ENCODE results near the gene OPA3.
"Not testable (repeated sequence)": the region's sequence is repeated elsewhere in the genome, so short reads cannot be mapped to it uniquely, and the experiment has no call there.

OPA3 gene

DNA sequence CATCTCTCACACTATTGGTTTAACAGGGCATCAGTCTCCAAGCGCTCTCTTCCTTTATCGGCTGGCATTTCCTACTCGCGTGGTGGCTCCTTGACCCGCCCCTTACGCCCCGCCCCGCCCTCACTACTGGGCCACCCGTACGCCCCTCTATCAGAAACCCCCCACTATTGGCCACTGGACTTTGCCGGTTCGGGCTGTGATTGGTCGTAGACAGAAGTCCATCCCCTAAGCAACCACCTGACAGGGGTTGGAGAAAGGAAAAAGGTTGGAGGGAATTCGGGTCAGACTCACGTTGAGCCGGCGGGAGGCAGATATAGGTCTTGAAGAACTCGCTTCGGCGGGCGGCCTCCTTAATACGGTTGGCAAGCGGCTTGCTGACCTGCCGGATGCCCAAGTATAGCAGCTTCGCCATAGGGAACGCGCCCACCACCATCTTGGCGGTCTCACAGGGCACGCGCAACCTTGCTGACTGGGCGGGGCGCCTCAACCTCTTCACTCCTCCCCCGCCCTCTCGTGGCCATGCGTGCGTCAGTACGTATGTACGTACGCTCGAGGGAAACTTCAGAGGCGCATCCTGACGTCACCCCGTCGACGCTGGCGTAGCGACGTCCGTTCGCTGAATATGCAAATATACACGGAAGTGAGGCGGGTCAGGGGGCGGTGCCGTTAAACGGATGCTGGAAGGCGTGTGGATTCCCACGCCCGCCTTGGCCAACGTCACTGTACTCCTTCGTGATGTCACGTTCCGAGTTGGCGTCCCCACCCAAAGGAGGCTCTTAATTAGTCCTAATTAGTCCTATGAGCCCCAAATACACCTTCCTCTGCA lies at the start of gene OPA3:
TSS of gene OPA3 (minus strand) at position 471 of the 826 bp plus-strand sequence. CDS start at position 433, 38 bp downstream.
- peak; percentile 99 for FAIRE-seq

GRCh38 chr19:45632468-45633196 lies 48.0 kb upstream of the OPA3 start:
- FAIRE-seq, result peak; percentile 93

DNA sequence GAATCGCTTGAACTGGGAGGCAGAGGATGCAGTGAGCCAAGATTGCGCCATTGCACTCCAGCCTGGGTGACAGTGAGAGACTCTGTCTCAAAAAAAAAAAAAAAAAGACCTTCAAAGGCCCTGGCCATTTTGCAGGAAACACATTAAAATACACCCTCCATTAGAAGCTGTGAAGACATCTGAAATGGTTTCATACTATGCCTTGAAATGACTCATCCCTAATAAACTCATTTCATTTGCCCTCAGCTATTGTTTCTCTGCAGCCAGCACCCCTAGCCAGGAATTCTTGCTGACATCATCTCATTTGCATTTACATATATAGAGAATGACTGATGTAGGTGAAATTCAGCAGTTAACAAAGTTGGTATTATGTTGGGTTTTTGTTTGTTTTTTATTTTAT lies 45.9 kb upstream of the OPA3 start:
- FAIRE-seq, result no peak

GRCh38 chr19:45629704-45630103 lies 45.1 kb upstream of the OPA3 start:
- no peak for FAIRE-seq

GRCh38 chr19:45628219-45628618 lies 43.6 kb upstream of the OPA3 start:
- not testable (repeated sequence) for FAIRE-seq

DNA sequence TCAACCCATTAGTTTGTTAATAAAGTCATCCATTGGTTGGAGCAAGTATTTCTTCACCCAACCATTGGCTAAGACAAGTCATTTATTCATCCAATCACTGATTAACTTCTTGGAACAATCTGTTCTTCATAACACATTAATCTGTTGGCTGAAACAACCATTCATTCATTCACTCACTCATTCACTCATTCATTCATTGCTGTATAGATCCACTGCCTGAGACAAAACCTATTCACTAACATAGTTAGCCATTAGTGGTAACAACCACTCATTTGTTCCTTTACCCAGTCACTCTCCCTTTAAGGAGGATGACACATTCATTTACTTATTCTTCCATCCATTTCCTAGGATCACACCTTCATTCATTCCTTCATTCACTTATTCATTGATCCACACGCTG lies 39.4 kb upstream of the OPA3 start:
- FAIRE-seq, result no peak

GRCh38 chr19:45621976-45622503 lies 37.4 kb upstream of the OPA3 start:
- no peak for FAIRE-seq

- no peak for FAIRE-seq
Measured at GRCh38 chr19:45621389-45621788, 36.8 kb upstream of the OPA3 start.

DNA sequence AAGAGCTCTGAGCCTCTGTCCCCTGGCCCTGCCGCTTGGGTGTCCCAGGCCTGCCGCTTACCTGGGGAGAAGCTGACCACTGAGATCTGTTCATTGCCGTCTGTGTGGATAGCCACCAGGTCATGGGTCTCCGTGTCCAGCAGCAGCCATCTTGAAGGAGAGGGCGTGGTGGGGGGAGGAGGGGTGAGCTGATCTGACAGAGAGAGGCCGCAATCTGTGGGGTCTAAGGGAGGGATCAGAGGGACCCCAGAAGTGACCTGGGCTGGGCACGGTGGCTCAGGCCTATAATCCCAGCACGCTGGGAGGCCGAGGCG lies 32.1 kb upstream of the OPA3 start:
- no peak for FAIRE-seq

DNA sequence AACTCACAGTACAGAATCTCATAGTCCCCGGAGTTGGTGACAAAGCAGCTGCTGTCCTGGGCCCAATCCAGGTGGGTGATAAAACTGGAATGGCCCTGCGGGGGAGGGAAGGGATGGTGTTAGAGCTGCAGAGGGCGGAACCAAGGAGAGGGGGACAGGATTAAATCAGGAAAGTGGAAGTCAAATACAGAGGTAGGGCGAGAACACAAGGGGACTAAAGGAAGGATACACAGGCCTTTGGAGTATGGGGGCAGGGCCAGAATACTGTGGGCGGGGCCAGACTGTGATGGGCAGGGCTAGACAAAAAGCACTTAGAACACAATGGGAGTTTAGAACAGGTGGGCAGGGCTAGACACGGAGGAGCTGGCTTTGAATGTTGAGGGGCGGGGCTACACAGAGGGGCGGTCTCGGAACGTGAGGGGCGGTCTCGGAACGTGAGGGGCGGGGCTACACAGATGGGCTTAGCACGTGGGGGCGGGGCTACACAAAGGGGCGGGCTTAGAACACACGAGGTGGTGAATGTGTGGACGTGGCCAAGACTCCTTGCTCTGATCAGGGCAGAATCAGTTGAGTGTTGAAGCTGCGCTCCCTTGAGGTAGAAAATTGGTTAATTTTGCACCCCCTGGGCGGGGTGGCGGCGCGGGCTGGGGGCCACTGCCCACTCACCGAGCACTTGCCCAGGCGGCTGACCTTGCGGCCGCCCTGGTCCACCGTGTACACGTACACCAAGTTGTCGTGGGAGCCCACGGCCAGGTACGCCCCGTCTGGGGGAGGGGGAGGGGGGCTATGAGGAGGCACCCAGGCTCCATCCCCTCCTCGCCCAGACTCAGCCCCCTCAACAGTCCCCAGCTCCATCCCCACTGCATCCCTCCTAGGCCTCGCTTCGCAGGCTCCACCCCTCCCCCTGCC lies 31.4 kb upstream of the OPA3 start:
- FAIRE-seq, result peak; percentile 97

GRCh38 chr19:45615056-45615455 lies 30.5 kb upstream of the OPA3 start:
- FAIRE-seq, result not testable (repeated sequence)

DNA sequence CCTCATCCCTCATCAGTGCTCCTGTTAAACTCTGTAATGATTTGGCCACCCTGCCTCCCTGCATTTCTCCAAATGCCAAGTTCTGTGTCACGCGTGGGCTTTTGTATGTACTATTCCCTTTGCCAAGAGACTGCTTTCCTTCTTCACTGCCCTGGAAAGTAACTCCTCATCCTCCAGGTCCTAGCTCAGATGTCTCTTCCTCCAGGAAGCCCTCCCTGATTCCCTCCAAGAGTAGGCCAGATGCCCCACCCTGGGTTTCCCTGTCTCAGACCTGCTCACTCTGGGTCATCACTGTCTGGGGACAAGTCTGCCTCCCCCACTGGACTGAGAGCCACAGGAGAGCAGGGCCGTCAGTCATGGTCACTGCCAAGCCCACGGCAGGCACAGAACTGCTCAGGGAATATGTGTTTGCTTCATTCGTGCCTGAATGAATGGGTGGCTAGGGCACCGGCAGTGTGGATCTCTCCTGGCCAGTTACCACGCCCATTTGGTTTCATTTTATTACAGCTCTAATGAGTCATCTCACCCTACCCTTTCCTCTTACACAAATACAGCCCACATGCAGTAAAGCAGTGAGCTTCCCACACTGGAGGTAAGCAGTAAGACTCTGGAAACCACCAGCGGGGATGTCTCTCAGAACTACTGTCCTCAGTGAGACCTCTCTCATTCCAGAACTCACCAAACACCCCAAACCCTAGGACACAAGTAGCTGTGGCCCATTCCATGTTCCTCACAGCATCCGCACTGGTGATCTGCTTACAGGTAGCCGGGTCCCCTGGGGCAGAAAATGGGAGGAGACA lies 29.5 kb upstream of the OPA3 start:
- no peak for FAIRE-seq

- FAIRE-seq, result no peak
Measured at GRCh38 chr19:45608948-45609347, 24.3 kb upstream of the OPA3 start.

- no peak for FAIRE-seq
Measured at GRCh38 chr19:45607071-45608029, 22.7 kb upstream of the OPA3 start.

- no peak for FAIRE-seq
Measured at GRCh38 chr19:45601524-45602374, 17.1 kb upstream of the OPA3 start, which contains the start of gene GPR4. GPR4 (minus strand) TSS chr19:45602212; CDS start chr19:45591866, 10,346 bp downstream.

DNA sequence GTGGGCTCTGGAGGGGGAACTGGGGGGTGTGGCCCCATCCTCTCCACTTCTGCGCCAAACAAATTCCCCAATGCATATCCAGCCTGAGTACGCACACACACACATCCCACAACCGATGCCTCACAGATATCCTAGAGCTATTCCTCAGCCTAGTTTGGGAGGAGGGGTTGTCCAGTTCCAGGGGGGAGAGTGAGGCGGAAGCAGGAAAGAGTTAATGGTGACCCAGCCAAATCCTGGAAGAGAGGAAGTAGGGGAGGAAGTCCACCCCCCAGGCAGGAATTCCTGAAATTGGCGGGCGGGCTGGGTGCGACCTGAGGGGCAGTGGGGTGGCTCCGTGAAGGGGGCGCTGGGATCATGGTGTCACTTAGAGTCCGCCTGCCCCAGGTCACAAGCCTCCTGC lies 16.5 kb upstream of the OPA3 start:
- no peak for FAIRE-seq

DNA sequence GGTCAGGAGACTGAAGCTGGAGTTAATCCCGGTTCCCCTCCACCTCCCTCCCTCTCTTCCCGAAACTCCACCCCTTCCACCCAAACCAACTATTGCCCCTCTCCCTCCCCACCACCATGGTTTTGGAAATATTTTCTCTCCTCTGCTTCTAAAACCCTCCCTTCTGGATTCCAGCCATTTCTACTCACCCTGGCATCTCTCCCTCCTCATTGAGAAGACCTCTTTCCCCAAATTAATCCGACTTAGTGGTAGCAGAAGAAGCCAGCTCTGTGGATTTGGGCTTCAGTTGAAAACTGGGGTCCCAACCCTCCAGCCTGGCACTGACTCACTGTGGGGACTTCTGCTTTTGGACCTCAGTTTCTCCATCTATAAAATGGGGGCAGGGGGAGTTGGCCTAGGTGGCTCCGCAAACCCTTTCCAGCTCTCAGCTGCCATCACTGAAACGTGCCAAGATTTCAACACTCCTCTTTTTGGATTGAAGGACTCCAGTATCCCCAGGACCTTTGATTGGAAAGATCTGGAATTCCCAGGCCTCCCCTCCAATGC lies 15.8 kb upstream of the OPA3 start:
- FAIRE-seq, result no peak

DNA sequence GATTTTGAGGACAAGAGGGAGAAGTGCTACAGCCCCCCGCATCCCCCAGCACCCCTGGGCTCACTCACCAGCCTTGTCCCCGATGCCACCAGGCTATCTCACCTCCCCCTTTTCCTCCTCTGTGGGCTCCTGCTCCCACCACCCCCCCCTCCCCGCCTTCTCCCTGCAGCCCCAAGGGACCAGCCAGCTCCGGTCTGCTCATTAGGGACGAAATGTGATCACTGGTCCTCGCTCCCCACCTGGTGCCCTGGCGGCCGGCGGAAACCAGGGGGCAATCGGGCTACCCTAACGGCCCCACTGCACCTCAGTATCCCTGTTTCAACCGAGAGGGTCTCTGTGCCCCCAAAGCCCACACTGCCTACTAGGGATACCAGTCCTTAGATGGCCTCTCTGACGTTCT lies 14.7 kb upstream of the OPA3 start:
- no peak for FAIRE-seq

DNA sequence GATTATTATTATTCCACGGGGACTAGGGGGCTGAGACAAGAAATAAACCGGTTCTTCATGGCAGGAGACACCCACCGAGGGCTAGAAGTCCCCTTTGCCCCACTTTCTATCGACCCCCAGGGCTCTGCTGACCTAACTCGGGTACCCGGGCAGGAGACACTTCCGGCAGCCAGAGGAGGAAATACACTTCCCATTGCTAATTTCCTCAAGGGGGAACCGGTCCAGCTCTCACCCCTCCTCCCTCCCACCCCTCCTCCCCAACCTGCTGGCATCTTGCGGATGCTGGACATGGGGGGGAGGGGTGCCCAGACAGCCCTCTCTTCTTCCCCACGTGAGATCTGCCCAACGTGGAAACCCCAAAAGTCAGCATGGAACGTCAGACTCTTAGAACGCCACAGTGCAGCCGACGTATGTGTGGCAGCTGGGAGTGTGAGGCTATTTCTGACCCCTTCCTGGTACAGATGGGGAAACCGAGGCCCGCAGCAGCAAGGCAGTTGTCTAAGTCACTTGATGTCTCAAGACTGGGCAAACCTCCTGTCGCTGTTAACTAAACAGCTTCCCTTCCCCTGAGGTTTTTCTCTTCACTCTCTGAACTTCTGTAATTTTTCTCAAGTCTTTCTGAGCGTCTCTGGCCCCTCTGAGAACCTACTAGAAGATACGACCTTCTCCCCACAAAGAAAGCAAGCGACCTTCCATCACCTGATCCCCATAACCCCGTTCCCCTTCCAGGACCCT lies 13.8 kb upstream of the OPA3 start:
- no peak for FAIRE-seq

Data from G401.6 (cell line).